ENCODE data around the gene C1QC.

C1QC gene

DNA sequence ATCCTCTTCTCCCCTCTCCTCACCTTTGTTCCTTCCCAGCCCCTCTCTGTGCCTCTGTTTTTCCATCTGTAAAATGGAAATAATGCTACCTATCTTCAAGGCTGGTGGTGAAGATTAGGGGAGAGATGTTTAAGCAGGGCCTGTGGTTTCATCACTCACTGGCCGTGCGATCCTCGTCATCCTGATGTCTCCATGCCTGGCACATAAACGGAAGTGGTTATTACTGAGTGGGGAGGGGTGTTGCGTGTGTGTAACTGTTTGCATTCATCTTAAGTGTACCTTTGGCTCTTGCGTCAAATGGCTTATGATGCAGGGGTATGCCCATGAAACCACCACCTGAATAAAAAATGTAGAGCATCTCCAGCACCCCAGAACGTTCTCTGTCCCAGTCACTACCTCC lies 24.2 kb upstream of the C1QC start:
- DNase-seq (ENCODE audit: low read depth, low spot score) = no peak

DNA sequence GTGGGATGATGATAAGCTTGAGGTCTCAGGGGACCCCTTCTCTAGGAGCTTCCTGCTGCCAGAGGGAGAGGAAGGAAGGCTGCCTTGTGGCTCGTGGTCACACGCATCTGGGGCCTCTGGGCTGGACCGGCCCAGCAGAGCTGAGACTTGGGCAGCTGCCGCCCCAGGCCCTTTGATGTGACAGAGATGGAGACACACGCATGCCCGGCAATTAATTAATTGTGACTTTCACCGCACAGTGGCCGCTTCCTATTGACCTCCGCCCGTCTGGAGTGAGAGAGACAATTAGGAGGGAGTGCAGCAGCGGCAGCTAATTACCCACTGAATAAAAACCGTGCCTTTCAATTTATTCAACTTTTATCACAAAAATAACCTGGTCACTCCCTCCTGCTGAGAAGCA lies 23.6 kb upstream of the C1QC start:
- no peak for DNase-seq (ENCODE audit: low read depth, low spot score)

DNA sequence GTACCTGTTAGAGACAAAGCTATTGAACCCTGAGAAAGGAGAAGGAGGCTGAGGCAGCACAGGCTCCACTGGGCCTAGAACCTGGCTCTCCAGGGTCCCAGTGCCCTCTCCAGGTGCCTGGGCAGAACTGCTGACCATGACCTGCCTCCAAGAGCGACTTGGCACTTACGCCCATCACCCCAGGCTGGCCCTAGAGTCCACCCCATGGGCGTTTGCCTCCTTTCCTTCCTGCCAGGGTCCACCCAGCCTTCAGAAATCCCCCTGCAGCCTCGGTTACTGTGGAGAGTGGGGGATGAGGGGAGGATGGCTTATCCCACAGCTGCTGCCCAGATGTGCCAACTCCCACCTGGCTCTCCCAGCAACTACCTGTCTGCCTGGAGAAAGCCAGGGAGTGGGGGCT lies 21.7 kb upstream of the C1QC start:
- no peak for DNase-seq (ENCODE audit: low read depth, low spot score)

DNA sequence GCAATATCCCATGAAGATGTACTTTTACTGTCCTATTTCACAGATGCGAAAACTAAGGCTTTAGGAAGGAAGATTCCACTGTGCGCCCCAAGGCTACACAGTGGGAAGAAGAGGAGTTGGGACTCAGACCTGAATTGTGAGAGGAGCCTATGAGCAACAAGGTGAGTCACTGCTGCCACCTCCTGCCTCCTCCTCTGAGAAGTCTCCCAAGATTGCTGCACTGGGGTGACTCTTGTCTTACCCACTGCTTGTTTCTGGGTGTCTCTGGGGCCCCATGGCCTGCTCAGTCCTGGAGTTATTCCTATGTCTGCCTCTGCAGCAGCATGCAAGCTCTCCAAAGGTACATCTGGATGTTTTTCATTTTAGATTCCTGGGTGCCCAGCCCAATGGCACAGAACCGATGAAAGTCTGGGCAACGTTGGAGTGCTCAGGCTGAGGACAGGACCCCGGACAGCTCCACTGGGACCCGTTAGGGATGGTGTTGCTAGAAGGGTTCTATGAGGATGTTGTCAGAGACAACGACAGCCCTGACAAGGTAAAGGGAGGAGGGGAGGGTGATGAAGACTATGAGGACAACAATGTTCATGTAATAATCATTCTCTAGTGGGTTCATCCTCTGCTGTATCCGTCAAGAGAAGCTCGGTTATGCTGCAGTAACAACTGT lies 18.0 kb upstream of the C1QC start:
- DNase-seq (ENCODE audit: low read depth, low spot score) = no peak

DNA sequence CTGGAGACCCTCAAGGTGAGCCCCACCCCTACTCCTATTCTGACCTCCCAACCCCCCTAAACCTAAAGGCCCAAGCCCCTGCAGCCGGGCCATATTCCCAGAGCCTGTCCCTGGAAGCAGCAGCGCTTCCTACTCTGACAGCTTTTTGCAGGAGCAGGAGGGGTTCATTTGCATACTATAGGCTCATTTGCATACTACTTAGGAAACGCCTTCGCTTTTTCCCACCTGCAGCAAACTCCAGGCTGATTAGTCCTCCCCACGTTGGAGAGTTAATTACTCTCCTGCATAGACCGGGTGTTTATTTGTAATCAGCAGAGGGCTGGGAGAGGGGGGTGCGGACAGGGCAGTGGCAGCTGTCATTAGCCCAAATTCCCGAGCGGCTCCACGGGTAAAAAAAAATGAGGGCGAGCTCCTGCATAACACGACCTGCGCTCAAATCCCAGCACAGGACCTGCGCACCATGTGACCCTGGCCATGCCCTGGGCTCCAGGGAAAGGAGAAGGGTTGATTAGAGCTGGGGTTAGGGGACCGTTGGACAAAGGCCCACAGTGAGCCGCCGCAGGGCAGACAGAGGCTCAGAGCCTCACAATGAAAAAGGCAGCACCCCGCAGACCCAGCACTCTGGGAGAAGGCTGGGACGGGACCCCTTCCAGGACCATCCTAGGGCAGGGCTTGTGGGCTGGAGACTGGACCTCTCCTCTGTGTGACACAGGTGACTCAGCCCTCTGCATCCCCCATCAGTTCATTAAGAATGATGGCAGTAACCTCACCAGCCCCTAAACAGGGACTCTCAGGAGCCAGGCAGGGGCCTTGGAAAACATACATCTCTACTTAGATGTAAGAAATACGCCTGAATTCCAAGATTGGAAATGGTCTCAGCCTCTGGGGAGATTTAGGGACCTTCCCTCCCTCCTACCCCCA lies 16.9 kb upstream of the C1QC start:
- no peak for DNase-seq (ENCODE audit: low read depth, low spot score)

DNA sequence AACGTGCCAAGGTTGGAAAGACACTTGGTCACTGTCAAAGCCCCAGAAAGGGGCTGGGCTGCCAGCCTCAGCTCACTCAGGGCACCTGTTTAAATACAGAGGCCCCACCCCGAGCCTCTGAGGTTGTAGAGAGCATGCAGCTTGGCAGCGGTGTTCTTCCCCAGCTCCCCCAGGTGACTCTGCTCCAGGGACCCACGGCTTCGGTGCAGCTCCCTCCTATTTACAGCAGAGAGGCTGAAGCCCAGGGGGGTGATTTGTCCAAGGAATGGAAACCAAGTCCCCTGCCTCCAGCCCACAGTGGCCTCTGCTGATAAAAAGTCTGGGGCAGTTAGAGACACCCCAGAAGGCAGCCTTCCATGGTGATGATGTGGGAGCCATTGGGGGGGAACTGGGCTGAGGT lies 16.1 kb upstream of the C1QC start:
- DNase-seq (ENCODE audit: low read depth, low spot score) = no peak

DNA sequence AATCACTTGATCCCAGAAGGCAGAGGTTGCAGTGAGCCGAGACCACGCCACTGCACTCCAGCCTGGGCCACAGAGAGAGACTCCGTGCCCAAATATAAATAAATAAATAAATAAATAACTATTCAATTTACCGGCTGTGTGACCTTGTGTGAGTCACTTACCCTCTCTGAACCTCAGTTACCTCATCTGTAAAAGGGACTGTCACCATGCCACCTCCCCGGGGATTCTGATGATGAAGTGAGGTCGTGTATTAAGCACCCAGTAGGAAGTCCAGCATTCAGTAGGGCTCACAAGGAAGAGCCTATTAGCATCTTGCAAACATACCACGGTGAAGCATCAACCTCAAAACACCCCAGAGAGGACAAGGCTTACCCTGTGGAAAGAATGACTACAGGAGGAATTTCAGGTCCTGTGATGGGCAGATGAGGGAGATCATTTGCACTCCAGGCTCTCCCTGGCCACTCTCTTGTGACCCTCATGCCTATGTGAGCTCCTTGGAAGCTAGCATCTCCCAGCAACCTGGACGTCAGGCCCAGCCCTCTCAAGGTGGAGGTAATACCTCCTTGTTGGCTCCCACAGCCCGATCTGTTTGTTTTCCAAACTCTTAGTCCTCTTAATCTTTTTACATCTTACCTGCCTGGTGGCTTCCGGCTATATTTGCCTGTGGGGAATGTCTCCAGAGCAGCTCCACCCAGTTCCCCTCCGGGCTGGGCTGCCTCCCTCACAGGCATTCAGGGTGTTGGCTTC lies 14.6 kb upstream of the C1QC start:
- DNase-seq (ENCODE audit: low read depth, low spot score) = no peak

DNA sequence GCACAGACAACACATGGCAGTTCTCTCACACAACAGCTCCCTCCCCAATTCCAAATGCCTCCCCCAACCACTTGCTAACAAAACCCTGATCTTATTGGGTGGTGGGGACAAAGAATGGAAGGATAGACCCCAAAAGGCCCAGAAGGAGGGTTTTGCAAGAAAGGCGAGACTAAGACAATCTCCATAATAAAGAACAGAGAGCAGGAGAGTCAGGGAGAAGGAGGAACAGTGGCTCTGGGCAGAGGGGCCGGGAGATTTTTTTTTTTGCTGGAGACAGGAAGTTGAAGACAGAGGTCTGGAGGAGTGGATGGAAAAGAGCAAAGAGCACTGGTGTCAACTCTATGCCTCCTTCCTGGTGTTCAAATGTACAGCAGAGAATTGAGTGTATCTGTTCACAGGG lies 13.5 kb upstream of the C1QC start:
- no peak for DNase-seq (ENCODE audit: low read depth, low spot score)

DNA sequence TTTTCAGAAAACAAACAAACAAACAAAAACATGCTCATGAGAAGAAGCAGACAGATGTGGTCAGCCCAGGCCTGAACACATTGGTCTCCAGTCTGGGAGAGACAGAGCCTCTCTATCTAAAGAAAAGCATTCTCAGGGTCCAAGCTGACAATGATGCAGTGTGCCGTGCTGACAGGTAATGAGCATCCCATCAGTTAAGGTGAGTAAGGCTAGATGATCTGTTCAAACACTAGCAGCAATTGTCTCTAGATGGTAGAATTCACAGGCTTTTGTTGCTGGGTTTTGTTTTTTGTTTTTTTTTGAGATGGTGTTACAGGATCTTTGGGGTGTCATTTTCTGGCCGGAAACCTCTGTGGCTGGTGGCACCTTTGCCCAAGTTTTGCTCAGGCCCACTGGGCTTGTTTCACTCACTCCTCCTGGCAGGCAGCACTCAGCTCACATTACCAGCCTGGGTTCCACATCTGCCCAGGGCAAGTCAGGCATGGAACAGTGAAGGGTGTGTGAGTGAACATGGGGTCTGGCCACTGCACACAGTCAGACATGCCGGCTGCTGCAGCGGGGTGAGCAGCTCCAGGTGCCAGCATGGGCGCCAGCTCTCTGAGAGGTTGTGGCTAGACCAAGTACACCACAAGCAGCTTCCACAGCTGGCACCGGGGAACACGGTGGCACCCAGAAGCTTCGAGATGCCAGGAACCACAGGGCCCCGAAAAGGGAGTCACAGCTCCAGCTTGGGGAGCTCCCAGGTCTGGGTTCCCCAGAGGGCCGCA lies 9.6 kb upstream of the C1QC start:
- no peak for DNase-seq (ENCODE audit: low read depth, low spot score)

DNA sequence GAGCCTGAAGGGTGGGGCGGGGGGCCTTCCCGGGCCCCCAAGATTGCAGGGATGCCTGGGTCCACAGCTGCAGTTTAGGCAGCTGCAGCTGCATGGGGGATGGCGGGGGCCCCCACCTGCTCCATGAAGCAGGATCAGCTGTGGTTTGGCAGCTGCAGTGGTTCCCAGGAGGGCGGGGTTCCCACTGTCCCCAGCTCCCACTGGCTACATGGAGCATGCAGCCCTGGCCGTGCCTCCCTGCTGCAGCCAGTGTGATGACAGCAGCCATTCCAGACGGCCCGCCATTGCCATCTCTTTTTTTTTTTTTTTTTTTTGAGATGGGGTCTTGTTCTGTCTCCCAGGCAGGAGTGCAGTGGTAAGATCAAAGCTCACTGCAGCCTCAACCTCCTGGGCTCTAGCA lies 8.0 kb upstream of the C1QC start:
- no peak for DNase-seq (ENCODE audit: low read depth, low spot score)

DNA sequence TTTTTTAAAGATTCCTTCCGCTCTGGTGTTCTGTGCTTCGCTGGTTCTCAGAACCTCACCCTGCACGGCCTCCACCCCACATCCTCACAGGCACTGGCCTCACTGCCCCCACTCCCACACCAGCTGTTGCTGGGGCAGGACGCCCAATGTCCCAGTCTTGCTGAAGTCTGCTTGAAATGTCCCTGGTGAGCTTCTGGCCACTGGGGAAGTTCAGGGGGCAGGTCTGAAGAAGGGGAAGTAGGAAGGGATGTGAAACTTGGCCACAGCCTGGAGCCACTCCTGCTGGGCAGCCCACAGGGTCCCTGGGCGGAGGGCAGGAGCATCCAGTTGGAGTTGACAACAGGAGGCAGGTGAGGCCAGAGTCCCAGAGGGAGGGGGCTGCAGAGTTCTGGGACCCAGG lies 7.1 kb upstream of the C1QC start, which contains the start of gene C1QA:
Gene C1QA (plus strand): TSS at position 276 of the 400 bp plus-strand sequence. CDS start 989 bp downstream, outside the sequence.
- DNase-seq (ENCODE audit: low read depth, low spot score) = no peak

DNA sequence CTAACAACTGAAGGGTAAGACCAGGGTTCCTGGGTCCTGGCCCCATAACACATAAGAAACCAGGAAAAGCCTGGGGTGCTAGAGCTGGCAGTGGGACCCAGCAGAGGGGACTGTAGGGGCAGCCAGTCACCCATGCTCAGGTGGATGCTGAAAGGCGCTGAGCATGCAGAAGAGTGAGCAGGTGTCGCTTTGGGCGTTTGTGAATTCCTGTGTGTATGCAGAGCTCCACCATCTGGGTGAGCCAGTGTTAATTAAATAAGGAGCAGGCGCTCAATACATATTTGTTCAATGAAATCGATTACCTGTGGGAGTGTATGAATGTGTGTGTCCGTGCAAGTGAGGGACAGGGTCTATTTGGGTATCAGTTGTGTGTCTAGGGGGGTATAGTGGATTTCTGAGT lies 6.5 kb upstream of the C1QC start:
- DNase-seq (ENCODE audit: low read depth, low spot score) = no peak

DNA sequence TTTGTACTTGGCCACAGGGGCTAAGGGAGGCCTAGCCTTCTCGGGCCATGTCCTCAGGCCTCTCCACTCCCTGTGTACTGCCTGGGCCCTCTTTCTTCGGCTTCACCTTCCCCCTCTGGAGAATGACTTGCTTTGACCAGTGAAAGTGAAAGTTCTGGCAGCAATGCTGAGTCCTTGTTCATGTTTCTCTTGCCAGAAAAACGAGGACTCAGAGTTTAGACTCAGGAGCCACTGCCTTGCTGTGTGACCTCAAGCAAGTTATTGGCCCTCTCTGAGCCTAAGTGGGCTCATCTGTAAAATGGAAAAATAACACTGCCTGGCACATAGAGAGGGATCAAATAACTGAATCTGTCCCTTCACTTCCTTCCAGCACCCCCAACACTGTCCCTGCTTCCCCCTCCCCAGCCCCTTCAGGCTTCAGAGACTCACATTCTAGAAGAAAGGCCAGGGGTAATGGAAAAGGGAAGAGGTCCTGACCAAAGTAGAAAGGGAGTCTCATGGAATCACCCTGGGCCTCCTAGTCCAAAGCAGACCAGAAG lies 5.5 kb upstream of the C1QC start:
- DNase-seq (ENCODE audit: low read depth, low spot score) = no peak

DNA sequence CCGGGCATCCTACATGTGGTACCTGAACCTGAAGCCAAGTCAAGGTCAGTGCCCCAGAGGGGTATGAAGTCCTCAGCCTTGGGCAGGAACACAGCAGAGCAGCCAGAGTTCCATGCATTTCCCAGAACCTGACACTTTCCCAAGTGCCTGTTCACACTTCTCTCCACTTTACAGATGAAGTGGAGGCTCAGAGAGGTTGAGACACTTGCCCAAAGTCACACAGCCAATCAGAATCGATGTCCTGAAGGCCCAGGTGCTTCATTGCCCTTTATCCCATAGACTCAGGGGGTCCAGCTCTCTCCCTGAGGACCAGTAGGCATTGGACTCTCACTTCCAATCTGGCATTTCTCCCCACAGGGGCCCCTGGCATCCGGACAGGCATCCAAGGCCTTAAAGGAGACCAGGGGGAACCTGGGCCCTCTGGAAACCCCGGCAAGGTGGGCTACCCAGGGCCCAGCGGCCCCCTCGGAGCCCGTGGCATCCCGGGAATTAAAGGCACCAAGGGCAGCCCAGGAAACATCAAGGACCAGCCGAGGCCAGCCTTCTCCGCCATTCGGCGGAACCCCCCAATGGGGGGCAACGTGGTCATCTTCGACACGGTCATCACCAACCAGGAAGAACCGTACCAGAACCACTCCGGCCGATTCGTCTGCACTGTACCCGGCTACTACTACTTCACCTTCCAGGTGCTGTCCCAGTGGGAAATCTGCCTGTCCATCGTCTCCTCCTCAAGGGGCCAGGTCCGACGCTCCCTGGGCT lies 4.8 kb upstream of the C1QC start:
- no peak for DNase-seq (ENCODE audit: low read depth, low spot score)

DNA sequence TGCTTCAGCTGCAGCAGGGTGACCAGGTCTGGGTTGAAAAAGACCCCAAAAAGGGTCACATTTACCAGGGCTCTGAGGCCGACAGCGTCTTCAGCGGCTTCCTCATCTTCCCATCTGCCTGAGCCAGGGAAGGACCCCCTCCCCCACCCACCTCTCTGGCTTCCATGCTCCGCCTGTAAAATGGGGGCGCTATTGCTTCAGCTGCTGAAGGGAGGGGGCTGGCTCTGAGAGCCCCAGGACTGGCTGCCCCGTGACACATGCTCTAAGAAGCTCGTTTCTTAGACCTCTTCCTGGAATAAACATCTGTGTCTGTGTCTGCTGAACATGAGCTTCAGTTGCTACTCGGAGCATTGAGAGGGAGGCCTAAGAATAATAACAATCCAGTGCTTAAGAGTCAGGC lies 4.1 kb upstream of the C1QC start:
- DNase-seq (ENCODE audit: low read depth, low spot score) = peak; percentile 4

DNA sequence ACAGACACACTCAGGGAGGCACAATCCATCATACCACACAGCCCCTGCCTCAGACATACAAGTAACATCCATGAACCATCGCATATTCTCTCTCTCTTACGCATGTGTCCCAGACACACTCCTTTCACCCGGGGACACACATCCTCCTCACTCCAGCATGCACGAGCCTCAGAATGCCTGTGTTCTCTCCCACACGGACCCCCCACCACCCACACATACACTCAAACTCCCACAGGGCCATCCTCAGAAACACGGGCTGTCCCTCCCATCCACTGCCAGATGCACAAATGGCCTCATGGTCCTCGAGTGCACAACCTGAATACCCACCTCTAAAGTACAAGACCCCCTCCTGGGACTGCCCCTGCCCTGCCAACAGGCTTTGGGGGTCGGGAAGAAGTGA lies 2.2 kb upstream of the C1QC start:
- no peak for DNase-seq (ENCODE audit: low read depth, low spot score)

DNA sequence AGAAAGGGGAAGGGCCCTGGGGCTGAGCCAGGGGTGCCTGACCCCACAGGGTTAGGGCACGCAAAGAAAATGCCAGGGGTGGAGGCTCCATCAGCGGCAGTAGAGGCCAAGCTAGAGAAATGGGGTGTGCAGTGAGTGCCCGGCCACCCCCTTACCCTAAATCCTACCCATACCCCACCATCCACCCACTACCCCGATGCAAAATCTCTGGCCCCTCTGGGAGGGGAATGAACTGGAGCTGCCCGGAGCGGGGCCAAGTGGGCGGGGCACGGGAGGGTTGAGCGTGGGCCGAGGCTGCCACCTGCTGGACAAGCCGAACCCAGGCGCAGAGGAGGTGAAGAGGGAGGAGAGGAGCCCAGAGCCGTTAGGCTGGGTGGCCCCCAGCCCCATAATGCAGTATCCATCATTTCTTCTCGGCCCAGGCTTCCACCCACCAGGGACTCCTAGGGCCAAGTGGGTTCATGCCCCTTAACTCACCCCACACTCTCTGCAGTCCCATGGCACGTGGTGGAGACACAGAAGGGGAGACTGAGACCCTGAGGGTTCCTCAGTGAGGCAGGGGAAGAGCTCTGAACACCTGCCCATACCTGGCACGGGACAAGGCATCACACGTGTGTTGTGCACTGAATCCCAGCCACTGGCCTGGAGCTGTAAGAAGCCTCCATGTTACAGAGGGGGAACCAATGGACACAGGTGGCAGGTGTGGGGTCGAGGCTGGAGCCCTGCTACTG lies 1.4 kb upstream of the C1QC start:
- peak; percentile 13 for DNase-seq (ENCODE audit: low read depth, low spot score)

DNA sequence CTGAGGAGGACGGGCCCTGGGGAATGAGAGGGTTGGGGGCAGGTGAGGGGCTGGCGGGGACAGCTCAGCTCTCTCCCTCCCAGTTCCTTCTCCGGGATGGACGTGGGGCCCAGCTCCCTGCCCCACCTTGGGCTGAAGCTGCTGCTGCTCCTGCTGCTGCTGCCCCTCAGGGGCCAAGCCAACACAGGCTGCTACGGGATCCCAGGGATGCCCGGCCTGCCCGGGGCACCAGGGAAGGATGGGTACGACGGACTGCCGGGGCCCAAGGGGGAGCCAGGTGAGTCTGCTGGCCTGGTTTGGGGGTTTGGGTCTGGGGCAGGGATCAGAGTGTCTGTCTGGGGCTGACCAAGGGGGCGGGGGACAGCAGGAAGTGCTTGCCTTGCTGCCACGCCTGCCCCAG lies 495 bp downstream of the C1QC start:
- DNase-seq (ENCODE audit: low read depth, low spot score) = no peak

DNA sequence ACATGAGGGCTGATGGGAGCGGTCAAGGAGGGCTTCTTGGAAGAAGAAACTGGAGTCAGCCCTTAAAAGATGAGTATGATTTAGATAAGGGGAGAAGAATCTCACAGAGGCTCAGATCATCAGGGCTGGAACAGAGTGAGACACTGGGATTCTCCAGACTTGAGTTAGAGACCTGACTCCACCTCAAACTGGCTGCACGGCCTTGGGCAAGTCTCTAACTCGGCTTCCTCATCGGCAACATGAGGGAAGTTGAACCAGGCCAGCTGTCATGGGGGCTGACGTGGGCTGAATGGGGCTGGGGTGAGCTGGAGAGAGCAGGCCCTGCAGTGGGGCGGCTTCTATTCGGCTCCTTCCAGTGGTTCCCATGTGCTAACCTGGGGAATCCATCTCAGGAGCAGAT lies 2.5 kb downstream of the C1QC start:
- DNase-seq (ENCODE audit: low read depth, low spot score) = no peak

DNA sequence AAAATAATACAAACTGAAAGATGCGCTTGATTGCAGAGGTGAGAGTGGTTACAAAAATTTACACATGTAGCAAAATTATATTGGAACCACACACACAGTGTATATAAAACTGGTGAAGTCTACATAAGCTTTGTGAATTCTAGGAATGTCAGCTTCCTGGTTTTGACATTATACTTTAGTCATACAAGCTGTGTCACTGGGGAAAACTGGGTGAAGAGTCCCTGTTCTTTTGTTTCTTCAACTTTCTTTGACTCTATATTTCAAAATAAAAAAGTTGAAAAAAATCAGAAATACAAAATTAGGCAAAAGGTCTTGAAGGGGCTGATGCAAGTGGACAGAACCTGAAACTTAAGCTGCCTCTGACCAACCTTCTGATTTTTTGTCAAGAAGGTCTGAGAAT lies 3.0 kb downstream of the C1QC start:
- no peak for DNase-seq (ENCODE audit: low read depth, low spot score)

All from smooth muscle cell of the brain vasculature (primary cell).